ENCODE data around the gene LRRK1. TPM values are rescaled to one million over a fixed set of nuclear protein-coding genes. Genes with fewer than 3 reads are reported as not detected.

Gene LRRK1
- total RNA-seq, 4 donors from 2014 or later, result 7.1 to 29.3 (median 8.5) TPM

DNA sequence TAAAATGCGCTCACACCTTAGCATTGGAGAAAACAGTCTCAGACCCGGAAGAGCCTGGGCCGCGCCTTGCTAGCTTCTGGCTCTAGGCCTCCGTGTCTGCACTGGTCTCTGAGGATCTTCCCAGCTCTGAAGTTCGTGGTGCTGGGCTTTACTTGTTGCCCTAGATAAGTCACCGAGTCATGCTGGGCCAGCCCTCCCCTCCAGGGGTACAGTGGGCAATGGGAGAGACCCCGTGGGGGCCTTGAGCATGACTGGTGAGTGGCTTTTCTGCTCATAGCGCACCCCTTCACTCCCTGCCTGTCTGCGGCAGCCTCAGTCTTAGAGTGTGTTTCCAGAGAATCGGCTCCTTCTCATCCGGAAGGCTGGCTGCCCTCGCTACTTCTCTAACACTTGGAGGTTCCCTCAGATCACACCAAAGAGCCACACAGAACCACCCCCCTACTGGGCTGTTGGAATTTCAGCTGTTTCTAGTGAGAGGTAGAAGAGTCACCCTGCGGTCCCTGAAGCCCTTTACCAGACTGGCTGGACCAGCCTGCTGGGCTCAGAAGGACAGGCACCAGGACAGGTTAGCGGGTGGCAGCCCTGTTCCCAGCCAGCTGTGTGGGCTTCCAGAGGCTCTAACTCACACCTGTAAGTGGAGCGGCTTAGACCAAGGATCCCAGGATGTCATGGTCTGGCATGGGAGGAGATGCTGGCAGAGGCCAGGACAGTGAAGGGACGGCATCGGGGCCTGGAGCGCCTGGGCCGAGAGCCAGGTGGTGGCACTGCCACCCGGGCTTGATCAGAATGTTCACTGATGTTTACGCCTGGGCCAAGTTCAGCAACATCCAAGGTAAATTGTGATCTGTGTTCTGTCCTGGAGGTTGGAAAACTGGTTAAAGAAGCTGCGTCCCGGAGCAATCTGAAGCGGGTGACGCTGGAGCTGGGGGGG, 21.7 kb upstream of the LRRK1 start:
- Histone ChIP-seq H3K27me3 (no peaks in the 10 kb centered on the region), H3K4me3 (replicated peaks in 1 of 3) (no peak overlapping the region), H3K4me1 (peaks cover 0 to 30% of the 10 kb centered on the region in 2 donors), H3K36me3 (no peaks in the 10 kb centered on the region), H3K27ac (no peak overlapping the region), H3K9me3 (no peaks in the 10 kb centered on the region)
- no peak for DNase-seq
- intact Hi-C loops (cut with DNase I), result no loop called here
- TF ChIP-seq, protein P1, sequence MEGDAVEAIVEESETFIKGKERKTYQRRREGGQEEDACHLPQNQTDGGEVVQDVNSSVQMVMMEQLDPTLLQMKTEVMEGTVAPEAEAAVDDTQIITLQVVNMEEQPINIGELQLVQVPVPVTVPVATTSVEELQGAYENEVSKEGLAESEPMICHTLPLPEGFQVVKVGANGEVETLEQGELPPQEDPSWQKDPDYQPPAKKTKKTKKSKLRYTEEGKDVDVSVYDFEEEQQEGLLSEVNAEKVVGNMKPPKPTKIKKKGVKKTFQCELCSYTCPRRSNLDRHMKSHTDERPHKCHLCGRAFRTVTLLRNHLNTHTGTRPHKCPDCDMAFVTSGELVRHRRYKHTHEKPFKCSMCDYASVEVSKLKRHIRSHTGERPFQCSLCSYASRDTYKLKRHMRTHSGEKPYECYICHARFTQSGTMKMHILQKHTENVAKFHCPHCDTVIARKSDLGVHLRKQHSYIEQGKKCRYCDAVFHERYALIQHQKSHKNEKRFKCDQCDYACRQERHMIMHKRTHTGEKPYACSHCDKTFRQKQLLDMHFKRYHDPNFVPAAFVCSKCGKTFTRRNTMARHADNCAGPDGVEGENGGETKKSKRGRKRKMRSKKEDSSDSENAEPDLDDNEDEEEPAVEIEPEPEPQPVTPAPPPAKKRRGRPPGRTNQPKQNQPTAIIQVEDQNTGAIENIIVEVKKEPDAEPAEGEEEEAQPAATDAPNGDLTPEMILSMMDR (IDR thresholded peaks at IDR 0.05), result no peak
- TF ChIP-seq POLR2A (IDR thresholded peaks at IDR 0.05), result no peak
- WGBS, 2 donors, result 90% methylated on average over 21 to 24 of the region's 26 CpGs

DNA sequence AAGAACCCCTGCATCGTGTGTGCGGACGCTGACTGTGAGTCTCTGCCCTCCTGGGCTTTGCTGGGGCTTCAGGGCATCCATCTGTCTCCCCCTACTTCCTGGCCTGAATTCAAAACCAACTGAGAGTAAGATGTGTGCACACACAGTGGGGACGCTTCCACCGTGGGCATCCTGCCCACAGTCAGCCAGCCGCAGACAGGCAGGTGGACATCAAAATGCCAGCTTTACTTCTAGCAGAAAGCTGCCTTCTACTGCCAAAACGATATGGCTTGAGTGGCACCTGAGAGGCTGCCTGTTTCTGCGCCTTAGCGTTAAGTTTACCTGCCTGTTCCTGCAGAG, 21.0 kb upstream of the LRRK1 start:
- no peaks in the 10 kb centered on the region for H3K27me3 ChIP-seq
- intact Hi-C loops (cut with DNase I), result no loop called here
- no peak for DNase-seq
- H3K36me3 ChIP-seq, result no peaks in the 10 kb centered on the region
- no peak overlapping the region for H3K4me3 ChIP-seq (replicated peaks in 1 of 3)
- H3K4me1 ChIP-seq, result peaks cover 3 to 36% of the 10 kb centered on the region in 2 donors
- no peak overlapping the region for H3K27ac ChIP-seq
- 58 to 74% methylated on average over 6 to 9 of the region's 9 CpGs for WGBS, 2 donors
- TF ChIP-seq, protein P1 (IDR thresholded peaks at IDR 0.05), result no peak
- H3K9me3 ChIP-seq, result no peaks in the 10 kb centered on the region

DNA sequence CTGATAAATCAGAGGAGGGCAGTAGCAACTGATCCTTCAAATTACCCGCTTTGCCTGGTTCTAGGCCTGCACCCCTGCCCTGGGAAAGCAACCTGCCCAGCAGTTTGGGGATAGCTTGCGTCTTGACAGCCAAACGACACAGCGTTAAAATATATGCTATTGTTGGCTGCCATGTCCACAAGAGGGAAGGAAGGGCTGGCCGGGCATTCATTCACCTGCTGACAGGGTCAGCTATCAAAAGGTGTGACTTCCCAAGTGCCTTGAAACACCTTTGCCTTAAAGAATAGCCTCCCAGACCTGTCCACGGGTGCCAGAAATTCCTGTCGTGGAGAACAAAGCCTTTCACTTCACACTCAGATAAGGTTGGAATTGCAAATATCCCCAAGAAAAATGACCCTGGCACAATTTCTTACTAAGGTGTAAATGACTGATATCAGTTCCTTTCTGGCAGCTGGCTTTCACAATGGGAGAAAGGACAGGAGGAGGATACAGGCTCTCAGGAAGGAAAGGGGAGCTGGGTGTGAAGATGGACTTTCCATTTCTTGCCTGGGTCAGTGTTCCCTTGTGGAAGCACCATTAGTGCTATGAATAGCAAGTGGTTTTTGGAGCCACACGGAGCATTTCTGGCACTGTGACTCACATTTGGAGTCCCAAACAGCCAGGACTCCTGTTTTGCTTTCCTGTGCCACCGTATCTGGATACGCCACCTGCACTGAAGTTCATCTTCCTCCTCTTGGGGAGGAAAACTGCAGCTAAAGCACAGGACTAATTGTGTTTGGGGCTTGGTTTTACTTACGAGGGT, 20.3 kb upstream of the LRRK1 start:
- WGBS, 2 donors, result 77 to 79% methylated on average over 11 of the region's 11 CpGs
- H3K4me1 ChIP-seq, result peaks cover 3 to 32% of the 10 kb centered on the region in 2 donors
- no peak overlapping the region for H3K4me3 ChIP-seq (replicated peaks in 1 of 3)
- TF ChIP-seq, protein P1 (IDR thresholded peaks at IDR 0.05), result no peak
- no peak for TF ChIP-seq POLR2A (IDR thresholded peaks at IDR 0.05)
- no peaks in the 10 kb centered on the region for H3K36me3 ChIP-seq
- H3K27me3 ChIP-seq, result no peaks in the 10 kb centered on the region
- no peak for DNase-seq
- intact Hi-C loops (cut with DNase I), result no loop called here
- no peaks in the 10 kb centered on the region for H3K9me3 ChIP-seq
- no peak overlapping the region for H3K27ac ChIP-seq

DNA sequence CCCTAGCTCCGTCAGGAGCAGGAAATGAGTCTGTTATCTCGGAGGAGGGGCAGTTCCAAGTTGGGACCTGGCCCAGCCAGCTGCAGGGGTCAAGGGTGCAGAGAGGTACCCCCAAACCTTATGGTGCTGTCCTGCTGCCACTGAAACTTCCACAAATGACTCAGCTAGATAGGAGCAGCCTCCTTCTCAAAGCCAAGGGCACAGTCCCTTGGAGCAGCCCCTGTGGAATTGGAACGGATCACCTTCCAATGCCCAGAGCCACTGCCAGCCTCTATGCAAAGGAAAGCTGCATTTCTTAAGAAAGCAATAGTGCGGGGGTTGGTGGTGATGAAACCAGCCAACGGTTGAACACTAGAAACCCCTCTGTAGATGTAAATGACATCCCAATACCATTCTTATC, 19.6 kb upstream of the LRRK1 start:
- Histone ChIP-seq H3K4me1 (peaks cover 3 to 28% of the 10 kb centered on the region in 2 donors), H3K36me3 (no peaks in the 10 kb centered on the region), H3K4me3 (replicated peaks in 1 of 3) (no peak overlapping the region), H3K27ac (no peak overlapping the region), H3K27me3 (no peaks in the 10 kb centered on the region), H3K9me3 (no peaks in the 10 kb centered on the region)
- no peak for DNase-seq
- WGBS, 2 donors, result 66 to 77% methylated on average over 5 of the region's 5 CpGs
- no peak for TF ChIP-seq POLR2A (IDR thresholded peaks at IDR 0.05)
- TF ChIP-seq, protein P1 (IDR thresholded peaks at IDR 0.05), result no peak
- intact Hi-C loops (cut with DNase I), result no loop called here

All from thyroid gland (tissue), 4 donors.